Activated CD4-positive, alpha-beta T cell treated with anti-CD3 and anti-CD28 coated beads, Interleukin-2, amount 50 U/mL, for 24 hours (primary cell): Measurements from ENCODE around the gene ADORA2A.

Source experiments
- DNase-seq, 2 donors: peaks; one replicate each; pipeline ENCODE4 v3.0.0-alpha.2; 2020; ENCODE audit warnings: low read depth in 1 of 2, low spot score in 1 of 2

Gene ADORA2A

DNA sequence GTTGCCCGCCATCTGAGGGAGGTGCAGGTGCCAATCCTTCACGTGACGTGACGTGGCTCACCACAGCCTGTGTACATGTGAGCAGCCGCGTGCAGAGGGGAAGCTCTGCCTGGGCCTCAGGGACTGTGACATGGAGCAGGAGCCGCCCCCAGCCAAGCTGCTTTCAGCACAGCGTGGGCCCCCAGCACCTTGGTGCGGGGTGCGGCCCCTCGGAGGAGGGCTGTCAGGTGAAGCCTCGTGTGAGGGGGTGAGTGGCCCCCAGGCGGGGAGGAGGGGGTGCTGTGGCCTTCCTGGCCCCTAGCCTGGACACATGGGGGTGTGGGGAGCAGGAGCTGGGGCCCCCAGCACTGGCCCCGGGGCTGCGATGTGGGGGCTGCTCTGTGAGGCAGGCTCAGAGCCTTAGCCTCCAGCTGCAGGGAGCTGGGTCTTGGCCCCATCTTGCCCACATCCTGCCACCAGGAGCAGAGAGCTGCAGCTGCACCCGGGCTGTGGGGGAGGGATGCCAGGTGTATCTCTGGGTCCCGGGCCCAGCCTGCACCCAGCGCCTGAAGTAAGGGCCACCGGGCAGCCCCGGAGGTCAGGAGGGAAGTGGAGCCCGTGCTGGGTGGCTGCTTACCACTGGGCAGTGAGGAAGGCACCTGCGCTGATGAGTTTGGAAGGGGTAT lies at the start of gene ADORA2A:
Gene ADORA2A, plus strand, starts transcription at position 100 of the 665 bp plus-strand sequence. CDS start 5,806 bp downstream, outside the sequence.
- peak; percentile 65 to 76 for DNase-seq

DNA sequence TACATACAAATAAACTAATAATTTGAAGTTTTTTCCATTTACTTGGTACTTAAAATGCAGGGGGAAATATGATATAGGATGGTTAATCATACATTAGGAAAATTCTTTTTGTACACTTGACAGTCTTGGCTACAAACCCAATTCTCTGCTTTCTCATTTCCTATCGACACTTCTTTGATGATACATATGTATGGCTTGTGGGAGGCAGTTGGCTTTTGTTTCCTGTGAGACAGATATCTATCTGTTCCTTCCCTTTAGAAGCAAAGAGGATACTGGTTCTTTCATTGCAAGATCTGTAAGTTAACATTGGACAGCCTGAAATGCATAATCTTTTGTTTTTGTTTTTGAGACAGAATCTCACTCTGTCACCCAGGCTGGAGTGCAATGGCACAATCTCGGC lies 47.9 kb upstream of the ADORA2A start:
- DNase-seq, result no peak

DNA sequence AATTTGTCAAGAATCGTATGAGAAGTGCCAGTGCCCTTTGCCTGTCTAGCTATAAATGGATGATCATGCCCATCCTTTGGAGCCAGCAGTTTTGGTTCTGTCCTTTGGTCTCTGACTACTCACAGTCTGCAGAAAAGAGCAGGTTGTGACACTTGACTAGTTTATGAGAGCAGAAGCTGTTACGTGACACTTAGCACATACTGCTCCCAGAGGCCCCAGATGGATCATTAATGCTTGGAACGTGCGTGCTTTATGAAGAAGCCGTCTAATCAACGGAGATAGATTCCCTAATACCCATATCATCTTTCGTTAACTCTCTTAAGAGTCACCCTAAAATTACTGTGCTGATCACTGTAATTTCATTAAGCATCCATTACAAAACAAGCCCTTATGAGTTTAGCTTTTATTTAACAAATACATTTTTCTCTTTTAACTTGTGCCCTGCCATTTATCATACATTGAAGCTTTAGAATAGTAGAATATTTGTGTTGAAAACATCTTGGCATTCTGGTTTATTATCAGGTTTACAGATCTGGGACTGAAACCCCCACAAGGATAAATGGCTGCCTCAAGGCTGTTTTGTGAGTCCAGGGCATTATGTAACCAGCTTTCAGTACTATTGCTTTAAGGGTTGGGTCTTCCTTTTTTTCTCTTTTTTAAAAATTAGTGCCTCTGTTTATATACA lies 47.0 kb upstream of the ADORA2A start:
- DNase-seq, result no peak

DNA sequence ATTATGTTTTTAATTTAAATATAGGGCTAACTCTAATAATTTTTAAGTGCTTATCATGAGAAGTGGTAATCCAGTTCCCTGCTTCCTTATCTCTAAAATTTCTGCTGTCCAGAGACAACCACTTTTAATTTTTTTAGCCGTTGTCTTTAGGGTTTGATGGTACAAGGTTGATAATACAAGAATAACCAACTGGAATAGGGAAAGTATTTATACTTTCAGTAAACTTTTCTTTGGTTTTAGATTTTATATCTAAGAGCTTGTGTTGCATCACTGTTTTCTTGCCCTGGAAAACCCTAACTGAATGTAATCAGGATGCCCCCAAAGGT lies 46.5 kb upstream of the ADORA2A start:
- no peak for DNase-seq

DNA sequence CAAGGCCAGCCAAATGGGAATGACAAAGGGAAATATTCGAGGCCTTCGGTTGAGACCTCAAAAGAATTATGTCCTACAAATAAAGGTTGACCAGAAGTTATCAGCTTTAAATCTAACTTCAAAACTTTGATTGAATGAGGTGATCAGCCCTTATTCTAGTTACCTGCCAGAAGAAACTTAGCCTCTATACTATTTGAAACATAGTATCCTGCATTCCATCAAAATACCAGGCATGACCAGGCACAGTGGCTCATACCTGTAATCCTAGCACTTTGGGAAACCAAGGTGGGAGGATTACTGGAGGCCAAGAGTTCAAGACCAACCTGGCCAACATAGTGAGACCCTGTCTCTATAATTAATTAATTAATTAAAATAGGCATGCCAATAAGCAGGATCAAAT lies 44.3 kb upstream of the ADORA2A start:
- no peak for DNase-seq

DNA sequence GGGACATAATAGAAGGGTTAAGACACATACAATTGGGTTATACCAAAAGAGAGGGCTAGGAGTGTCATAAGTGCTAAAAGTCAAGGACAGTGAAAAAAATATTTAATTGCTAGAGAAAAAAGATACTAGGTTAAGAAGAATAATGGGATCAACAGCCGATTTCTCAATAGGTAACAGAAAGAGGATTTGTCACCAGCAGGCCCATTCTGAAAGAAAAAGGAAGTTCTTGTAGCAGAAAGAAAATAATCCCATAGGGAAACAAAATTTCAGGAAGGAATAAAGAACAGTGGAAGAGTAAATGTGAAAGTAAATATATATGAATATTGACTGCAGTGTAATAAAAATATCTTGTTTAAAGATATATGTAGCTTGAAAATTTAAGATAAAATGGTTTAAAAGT lies 43.3 kb upstream of the ADORA2A start:
- DNase-seq, result no peak

DNA sequence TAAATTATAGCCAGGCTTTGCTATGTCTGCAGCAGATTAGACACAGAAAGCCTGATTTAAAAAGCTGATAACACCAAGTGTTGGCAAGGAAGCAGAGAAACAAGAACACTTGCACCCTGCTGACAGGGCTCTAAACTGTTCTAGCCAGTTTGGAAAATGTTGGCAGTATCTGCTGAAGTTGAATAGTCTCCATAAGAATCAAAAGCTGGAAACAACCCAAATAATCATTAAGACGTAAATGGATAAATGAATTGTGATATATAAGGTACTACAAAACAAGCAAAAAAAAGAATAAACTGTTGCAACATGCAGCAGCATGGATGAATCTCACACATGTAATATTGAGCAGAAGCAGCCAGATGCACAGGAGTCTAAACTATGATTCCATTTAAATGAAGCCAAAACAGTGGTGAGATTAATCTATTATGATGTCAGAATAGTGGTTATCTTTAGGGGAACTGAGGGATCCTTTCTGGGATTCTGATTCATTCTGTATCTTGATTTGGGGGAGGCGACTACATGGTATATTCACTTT lies 40.4 kb upstream of the ADORA2A start:
- DNase-seq, result no peak

DNA sequence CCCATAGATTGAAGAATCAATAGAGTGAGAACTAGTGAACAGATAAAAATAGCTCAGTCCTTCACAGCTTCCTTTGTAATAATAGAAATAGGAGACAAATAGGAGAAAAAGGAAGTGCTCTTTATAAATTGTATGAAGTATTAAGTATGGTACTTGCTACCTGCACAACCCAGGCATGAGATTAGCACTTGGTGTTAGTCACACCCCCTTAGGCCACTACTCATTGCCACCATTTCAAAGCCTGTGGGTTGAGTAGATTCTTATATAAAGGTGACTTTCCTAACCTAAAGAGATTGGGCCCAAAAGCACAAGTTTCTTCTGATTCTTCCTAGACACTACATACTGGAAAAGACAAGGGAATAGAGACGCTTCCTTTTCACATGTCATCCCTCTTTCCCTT lies 37.7 kb upstream of the ADORA2A start:
- DNase-seq, result no peak

DNA sequence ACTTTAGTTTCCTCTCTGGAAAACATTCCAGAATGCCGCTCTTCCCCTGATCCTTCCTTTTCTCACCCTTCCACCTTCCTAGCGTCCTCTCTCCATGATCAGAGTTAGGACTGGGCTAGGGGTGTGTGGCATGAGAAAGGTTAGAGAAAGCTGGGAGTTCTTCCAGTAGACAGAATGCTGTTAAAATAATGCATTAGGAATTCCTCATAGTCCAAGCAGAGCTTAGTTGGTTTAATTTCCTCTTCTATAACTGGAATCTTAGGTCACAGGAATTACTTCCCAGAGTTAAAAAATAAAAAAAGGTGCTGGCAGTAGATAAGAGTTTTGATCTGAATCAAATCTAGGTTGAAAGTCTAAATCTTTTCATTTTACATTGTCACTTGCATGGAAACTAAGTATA lies 37.2 kb upstream of the ADORA2A start:
- no peak for DNase-seq

DNA sequence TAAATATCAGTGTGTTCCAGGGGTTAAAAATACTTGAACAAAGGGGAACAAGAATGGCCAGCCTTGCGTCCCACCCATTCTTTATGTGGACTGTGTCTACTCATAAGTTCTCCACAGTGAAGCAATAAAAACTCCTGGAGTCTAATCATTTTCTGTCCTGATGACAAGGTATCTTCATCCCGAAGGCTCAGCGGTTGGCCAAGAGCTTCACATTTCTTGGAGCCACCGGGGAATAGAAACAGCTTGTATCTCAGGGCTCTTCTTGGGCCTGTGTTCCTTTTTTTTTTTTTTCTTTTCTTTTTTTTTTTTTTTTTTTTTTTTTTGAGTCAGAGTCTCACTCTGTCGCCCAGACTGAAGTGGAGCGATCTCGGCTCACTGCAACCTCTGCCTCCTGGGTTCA lies 36.8 kb upstream of the ADORA2A start:
- no peak for DNase-seq

DNA sequence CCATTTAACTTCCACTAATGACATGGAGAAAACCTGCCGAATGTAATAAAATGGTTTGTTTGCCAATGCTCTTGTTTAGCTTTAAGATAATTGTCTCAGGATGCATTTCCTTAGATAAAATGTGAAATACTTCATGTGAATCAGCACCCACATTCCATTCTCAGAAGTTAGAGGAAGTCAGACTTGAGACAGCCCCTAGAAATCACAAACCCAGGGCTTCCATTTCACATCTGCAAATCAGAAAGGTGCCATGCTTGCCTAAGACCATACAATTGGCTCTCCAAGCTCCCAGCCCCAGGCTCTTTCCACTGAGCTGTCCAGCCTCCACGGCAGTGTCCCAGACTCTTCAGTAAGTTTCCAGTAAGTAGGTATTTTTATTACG lies 35.6 kb upstream of the ADORA2A start:
- no peak for DNase-seq

DNA sequence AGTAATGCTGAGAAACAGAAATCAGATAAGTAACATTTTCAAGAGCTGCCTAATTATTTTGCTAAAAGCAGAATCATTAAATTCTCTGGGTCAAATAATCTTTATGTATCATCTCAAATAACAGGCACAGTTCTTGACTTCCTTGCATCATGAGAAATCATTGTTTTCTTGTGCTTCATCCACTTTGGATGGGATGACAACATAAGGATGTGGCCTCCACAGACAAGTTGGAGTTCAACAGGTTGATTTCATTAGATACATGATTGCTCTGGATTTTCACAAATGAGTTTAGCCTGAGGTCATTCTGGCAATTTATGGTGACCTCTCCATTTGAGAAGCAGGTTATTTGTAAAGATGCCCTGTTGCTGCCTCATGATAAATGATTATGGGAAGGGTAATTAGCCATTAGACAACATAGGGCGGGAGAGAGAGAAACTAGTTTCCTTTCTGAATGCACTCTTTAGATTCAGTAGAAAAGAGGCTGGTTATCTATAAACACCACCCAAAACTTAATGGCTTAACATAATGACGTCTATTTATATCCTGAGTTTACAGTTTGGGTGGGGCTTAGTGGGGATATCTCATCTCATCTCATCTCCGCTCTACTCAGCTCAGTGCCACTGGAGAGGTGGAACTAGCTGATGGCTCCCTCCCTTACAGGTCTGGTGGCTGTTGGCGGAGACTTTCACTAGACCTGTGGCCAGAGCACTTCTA lies 35.0 kb upstream of the ADORA2A start:
- no peak for DNase-seq

DNA sequence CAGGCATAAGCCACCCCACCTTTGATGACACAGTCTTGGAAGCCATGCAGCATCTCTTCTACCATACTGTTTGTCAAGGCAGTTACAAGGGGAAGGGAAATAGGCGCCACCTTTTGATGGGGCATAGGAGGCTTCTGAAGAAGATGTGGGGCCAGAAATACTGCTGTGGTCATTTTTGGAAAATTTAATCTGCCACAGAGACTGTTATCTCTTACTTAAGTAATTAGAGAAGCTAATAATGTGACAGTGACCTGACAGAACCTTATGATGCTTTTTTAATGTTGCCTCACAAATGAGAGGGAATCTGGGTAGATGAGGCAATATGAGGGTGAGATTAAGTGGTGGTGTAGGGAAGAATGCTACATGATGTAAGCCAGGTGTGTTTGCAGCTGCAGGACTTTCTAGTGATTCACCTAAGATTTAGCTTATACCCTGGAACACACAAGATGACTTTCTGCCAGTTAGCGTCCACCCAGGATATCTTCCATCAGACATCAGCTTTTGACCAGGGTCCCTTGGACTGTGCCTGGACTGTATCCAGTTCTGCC lies 34.3 kb upstream of the ADORA2A start:
- DNase-seq, result no peak

DNA sequence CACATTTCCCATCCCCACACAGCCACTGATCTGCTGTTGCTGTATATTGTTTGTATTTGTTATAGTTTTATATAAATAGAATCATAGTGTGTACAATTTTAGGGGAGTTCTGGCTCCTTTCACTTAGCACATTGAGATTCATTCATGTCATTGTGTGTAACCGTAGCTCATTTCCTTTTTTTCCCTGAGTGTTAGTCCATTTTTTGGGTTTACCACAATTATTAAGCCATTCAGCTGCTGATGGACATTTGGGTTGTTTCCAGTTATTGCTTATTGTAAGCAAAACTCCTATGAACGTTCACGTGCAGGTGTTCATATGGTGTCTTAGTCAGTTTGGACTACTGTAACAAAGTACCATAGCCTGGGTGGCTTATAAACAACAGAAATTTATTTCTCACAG lies 33.6 kb upstream of the ADORA2A start:
- no peak for DNase-seq

DNA sequence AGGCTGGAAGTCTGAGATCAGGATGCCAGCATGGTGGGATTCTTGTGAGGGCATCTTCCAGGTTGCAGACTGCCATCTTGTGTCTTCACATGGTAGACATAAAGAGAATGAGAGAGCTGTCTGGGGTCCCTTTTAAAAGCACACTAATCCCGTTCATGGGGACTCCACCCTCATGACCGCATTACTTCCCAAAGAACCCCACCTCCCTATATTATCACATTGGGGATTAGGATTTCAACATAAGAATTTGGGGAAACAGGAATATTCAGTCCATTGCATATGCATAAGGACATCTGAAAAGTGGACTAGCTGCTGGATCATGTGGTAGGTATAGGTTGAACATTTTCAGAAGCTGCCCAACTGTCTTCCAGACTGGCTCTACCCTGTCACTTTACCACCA lies 33.1 kb upstream of the ADORA2A start:
- DNase-seq, result no peak

DNA sequence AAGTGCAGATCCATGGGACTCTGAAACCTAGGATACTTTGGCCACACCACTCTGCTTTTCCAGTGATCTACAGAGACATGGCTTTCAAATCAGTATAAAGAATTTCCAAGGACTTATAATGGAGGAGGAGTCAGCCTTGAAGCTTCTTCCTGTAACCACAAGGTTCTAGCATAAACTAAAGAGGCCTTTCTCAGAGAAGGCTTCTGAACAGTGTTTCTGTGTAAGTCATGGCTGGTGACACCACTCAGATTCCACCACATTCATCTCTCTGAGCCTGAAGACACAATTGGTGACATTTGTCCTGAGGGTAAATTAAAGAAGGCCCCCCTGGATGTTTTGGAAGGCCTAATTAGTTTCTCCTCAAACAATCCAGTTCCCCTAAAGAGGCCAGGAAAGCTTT lies 29.0 kb upstream of the ADORA2A start:
- DNase-seq, result no peak

DNA sequence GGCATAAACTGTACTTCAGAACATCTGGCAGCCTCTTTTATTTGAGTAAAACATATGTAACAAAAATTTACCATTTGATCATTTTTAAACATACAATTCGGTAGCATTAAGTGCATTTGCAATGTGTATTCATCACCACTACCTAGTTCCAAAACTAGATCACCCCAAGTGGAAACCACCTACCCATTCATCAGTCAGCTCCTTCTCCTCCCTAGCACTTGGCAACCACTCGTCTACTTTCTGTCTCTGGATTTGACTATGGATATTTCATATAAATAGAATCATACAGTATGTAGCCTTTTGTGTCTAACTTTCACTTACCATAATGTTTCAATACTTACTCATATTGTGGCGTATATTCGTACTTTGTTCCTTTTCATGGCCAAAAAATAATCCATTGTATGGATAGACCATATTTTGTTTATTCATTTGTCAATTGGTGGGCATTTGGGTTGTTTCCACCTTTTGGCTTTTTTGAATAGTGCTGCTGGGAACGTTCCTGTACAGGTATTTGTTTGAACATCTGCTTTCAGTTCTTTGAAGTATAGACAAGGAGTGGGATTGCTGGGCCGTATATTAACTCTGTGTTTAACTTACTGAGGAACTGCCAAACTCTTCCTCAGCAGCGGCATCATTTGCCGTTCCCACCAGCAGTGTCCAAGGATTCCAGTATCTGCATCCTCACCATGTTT lies 27.2 kb upstream of the ADORA2A start:
- no peak for DNase-seq

DNA sequence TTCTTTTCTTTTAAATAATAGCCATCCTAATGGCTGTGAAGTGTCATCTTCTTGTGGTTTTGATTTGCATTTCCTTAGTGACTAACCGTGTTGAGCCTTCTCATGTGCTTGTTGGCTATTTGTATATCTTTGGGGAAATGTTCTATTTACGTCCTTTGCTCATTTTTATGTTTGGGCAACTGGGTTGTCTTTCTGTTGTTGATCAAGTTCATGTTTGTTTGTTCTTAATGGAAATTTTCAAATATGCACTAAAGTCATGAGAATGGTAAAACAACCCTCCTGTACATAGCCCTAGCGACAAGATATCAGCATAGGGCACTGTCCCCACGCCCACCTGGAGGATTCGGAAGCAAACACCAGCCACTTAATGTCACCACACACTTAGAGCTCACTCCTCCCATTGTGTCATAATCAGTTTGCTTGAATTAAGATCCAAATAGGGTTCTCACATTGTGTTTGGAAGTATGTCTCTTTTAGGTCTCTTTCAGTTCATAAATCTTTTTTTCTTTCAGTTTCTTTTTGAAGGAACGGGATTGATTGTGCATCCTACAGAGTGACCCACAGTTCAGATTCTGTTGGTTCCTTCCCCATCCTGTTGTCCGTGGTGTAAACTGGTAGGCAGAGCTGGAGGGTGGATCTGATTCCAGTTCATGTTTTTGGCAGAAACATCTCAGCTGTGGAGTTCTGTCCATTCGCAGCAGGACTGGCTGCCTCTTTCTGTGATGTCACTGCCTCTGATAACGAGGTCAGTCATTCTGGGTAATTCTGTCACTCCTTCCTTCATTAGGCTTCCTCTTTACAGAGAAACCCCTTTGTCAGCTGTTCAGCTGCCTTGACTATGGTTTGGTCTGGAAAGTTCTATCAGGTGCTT lies 26.4 kb upstream of the ADORA2A start:
- no peak for DNase-seq

DNA sequence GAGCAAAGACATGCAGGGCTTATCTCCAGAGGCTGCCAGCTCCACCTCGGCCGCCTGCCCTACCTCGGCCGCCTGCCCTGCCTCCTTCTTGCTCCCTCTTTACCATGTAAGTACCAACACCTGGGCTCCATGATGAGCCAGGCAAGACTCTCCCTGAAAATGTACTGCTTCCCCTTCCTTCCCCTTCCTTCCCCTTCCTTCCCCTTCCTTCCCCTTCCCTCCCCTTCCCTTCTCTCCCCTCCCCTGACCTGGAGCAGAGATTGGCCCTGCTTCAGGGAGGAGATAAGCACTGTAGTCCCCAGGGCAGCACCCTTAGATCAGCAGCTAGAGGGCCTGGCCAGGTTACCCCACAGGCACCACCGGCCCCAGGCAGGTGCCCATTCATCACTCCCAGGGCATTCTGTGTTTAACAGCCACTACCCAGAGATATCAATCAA lies 25.4 kb upstream of the ADORA2A start:
- DNase-seq, result no peak

DNA sequence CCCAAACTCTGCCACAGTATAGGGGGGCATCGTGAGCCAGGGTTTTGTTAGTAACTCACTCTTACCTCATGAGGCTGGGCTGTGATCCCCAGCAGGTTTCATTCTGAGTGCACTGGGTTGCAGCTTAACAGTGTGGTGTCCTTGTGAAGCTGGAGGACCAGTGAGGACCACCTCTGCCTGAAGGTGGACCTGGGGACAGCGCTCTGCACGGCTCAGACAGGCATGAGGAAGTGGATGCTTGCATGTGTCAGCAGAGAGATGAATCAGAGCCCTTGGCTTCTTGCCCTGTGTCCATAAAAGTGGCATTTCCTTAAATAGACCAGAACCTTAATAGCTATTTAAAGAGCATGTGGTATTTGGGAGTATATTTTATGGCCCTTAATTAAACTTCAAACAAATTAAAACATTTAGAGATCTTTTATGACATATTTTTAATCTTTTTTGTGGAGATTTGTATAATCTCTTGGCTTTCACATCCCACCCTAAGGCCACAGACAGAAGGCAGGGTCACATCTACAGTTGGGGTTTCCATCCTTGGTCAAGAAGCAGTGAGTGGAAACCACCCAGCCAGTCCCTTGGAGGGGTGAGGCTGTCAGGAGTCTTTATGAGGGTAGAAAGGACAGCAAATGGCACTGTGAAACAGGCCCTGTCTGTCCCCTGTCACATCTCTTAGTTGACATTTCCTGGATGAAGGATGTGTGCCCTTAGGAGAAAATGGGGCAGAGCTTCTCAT lies 24.8 kb upstream of the ADORA2A start:
- DNase-seq, result no peak
